MCF 10A (cell line): ENCODE results near the gene AJAP1. TPM values are rescaled to one million over a fixed set of nuclear protein-coding genes. Genes with fewer than 3 reads are reported as not detected.

ENCODE experiments used
- BruUV-seq: library from RNA; stranded (reverse); fragments of 400-500 nt; replicated peaks from 2 replicates; lab custom pipeline; 2021; lab: Mats Ljungman, UMichigan
- CTCF ChIA-PET: fragments of 300-600 bp; sonication (Branson Sonifier 250); formaldehyde crosslinking; extraction: SDS; loops from one replicate; lab custom pipeline; 2021; ENCODE audit warnings: antibody characterized with exemption, inconsistent platforms; lab: Yijun Ruan, JAX
- POLR2A ChIA-PET: fragments of 300-600, 350-650 bp; sonication (Branson Sonifier 250); formaldehyde crosslinking; extraction: SDS; loops from one replicate; lab custom pipeline; 2020; ENCODE audit warnings: antibody characterized with exemption, inconsistent platforms; lab: Yijun Ruan, JAX
- DNase-seq: peaks from one replicate; pipeline ENCODE4 v3.0.0-alpha.2; 2018; ENCODE audit not compliant: unreplicated experiment
- H3K27ac Mint-ChIP-seq: one replicate; pipeline ENCODE4 v1.8.0; 2022; ENCODE audit warnings: mild to moderate bottlenecking, low read depth, mixed read lengths; ENCODE audit not compliant: unreplicated experiment
- H3K27me3 Mint-ChIP-seq: one replicate; pipeline ENCODE4 v1.8.0; 2022; ENCODE audit warnings: mixed read lengths; ENCODE audit not compliant: insufficient read depth, unreplicated experiment
- H3K36me3 Mint-ChIP-seq: one replicate; pipeline ENCODE4 v1.8.0; 2022; ENCODE audit warnings: mild to moderate bottlenecking, moderate library complexity, mixed read lengths; ENCODE audit not compliant: insufficient read depth, unreplicated experiment
- H3K4me1 Mint-ChIP-seq: one replicate; pipeline ENCODE4 v1.8.0; 2022; ENCODE audit warnings: mixed read lengths; ENCODE audit not compliant: insufficient read depth, unreplicated experiment
- H3K4me3 Mint-ChIP-seq: one replicate; pipeline ENCODE4 v1.8.0; 2022; ENCODE audit warnings: mild to moderate bottlenecking, moderate library complexity, mixed read lengths; ENCODE audit not compliant: unreplicated experiment
- H3K9me3 Mint-ChIP-seq: one replicate; pipeline ENCODE4 v1.8.0; 2022; ENCODE audit warnings: mixed read lengths; ENCODE audit not compliant: unreplicated experiment
- intact Hi-C: fragments of 100-400 bp; cut with micrococcal nuclease; formaldehyde crosslinking; loops from 2 replicates; pipeline ENCODE4 v1.14.1; 2022
- total RNA-seq: library from RNA; stranded (reverse); gene quantifications from 2 replicates; pipeline ENCODE4 v1.2.3, GENCODE V29; 2022
- TF ChIP-seq, protein P1 (sequence below): fragments of 200-600 bp; IDR thresholded peaks from one replicate; pipeline ENCODE4 v1.8.0; 2022; ENCODE audit warnings: antibody characterized with exemption, mild to moderate bottlenecking; ENCODE audit not compliant: unreplicated experiment

The AJAP1 gene
- total RNA-seq, 1 experiment from 2014 or later, result not detected

DNA sequence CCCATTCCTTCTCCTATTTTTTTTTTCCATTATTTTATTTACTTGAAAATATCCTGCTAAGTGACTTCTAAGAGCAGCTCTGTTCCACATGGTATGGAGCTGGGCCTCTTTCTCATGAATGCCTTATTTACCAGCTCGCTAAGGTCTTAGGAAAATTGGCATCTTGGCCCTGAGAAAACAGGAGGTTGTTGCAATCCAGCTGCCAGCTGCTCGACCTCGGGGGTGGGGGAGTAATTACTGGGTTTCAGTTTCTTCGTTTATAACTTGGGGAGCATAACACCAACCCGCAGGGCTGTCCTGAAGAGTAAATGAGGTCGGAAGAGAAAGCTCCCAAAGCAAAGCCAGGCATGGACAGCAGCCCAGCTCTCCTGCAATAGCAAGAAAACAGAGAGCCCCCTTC lies 176.3 kb downstream of the AJAP1 start:
- POLR2A ChIA-PET, result no interaction called here
- Mint-ChIP-seq H3K4me3 (no peak overlapping the region), H3K27ac (no peak overlapping the region), H3K27me3 (no peaks in the 10 kb centered on the region), H3K9me3 (peaks cover 15% of the 10 kb centered on the region), H3K4me1 (no peaks in the 10 kb centered on the region), H3K36me3 (peaks cover 6% of the 10 kb centered on the region)
- BruUV-seq, result no TSS peak
- CTCF ChIA-PET, result no interaction called here
- intact Hi-C loops, result no loop called here
- DNase-seq, result no peak
- TF ChIP-seq, protein P1, sequence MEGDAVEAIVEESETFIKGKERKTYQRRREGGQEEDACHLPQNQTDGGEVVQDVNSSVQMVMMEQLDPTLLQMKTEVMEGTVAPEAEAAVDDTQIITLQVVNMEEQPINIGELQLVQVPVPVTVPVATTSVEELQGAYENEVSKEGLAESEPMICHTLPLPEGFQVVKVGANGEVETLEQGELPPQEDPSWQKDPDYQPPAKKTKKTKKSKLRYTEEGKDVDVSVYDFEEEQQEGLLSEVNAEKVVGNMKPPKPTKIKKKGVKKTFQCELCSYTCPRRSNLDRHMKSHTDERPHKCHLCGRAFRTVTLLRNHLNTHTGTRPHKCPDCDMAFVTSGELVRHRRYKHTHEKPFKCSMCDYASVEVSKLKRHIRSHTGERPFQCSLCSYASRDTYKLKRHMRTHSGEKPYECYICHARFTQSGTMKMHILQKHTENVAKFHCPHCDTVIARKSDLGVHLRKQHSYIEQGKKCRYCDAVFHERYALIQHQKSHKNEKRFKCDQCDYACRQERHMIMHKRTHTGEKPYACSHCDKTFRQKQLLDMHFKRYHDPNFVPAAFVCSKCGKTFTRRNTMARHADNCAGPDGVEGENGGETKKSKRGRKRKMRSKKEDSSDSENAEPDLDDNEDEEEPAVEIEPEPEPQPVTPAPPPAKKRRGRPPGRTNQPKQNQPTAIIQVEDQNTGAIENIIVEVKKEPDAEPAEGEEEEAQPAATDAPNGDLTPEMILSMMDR, result no peak

DNA sequence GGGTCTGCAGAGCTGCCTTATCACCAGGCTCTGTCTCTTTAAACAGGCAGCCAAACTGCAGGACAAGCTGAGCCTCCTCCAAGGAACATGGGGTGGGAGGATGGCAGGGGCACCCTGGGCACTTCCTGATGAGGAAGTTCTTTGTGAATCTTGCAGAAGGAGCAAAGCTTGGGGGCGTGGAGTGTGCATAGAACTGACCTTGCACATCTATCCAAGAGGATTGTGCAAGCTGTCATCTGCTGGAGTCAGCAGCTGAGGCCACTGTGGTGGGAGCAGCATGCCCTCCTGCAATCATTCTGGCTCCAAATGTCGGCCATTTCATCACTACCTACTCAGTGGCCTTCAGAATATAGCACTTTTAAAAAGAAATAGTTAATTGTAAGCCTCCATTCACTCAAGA lies 182.2 kb downstream of the AJAP1 start:
- Mint-ChIP-seq H3K4me1 (no peaks in the 10 kb centered on the region), H3K27me3 (no peaks in the 10 kb centered on the region), H3K4me3 (no peak overlapping the region), H3K36me3 (peaks cover 10% of the 10 kb centered on the region), H3K9me3 (peaks cover 42% of the 10 kb centered on the region), H3K27ac (no peak overlapping the region)
- ChIA-PET POLR2A (no interaction called here), CTCF (interaction anchor here (1.1 to 1.2 kb wide), 2 partner anchors 8 to 59 kb away, joined by 3 to 4 read pairs; no protein-coding TSS in a partner anchor)
- DNase-seq, result no peak
- TF ChIP-seq, protein P1, result no peak
- intact Hi-C loops, result no loop called here
- BruUV-seq, result no TSS peak

DNA sequence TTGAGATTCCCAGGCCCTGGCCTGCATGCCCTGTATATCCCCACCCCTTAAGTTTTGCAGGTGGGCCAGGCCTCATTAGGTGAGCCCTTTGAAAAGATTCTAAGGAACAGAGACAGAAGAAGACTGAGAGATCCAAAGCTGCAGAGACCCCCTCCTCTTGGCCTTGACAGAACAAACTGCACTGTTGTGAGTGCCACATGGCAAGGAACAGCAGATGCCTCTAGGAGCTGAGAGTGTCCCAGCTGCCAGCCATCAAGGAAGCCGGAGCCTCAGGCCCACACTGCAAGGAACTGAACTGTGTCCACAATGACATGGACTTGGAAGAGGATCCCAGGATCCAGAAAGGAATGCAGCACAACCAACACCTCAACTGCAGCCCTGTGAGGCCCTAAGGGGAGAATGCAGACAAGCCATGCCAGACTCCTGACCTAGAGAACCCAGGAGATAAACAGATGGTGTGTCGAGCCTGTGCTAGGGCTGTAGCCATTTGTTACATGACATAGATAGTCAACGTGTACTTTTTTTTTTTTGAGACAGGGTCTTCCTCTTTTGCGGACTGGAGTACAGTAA lies 182.7 kb downstream of the AJAP1 start:
- Mint-ChIP-seq H3K27me3 (no peaks in the 10 kb centered on the region), H3K4me1 (no peaks in the 10 kb centered on the region), H3K27ac (no peak overlapping the region), H3K36me3 (peaks cover 10% of the 10 kb centered on the region), H3K9me3 (peaks cover 47% of the 10 kb centered on the region), H3K4me3 (no peak overlapping the region)
- ChIA-PET CTCF (interaction anchor here (1.1 to 1.2 kb wide), 2 partner anchors 9 to 60 kb away, joined by 3 to 4 read pairs; no protein-coding TSS in a partner anchor), POLR2A (no interaction called here)
- DNase-seq, result no peak
- no TSS peak for BruUV-seq
- TF ChIP-seq, protein P1, result no peak
- intact Hi-C loops, result no loop called here

DNA sequence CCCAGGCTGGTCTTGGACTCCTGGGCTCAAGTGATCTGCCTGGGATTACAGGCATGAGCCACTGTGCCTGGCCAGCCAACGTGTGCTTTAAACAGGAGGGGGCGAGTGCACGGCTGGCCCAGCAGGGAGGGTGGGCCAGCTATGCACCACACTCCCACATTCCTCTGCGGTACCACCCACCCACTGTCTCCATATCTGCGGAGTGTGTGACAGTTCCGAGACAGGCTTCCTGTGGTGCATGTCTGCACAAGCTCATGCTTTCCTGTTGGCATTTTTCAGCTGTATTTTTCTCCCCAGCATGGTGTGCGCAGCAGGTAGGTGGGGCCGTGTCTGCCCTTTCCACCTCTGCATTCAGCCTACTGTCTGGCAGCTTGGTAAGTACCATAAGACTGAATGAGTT lies 183.3 kb downstream of the AJAP1 start:
- Mint-ChIP-seq H3K4me3 (no peak overlapping the region), H3K9me3 (peaks cover 47% of the 10 kb centered on the region), H3K27me3 (no peaks in the 10 kb centered on the region), H3K4me1 (no peaks in the 10 kb centered on the region), H3K36me3 (peaks cover 10% of the 10 kb centered on the region), H3K27ac (no peak overlapping the region)
- no TSS peak for BruUV-seq
- DNase-seq, result peak; percentile 49
- intact Hi-C loops, result no loop called here
- TF ChIP-seq, protein P1, result no peak
- CTCF ChIA-PET, result no interaction called here
- POLR2A ChIA-PET, result no interaction called here
